ENCODE results near the gene CAPN7. TPM values are rescaled to one million over a fixed set of nuclear protein-coding genes. Genes with fewer than 3 reads are reported as not detected.

Gene CAPN7
- total RNA-seq, 1 donor from 2014 or later, result 16.1 TPM

GRCh38 chr3:15211937-15212336, 5.9 kb downstream of the CAPN7 start:
- no peak overlapping the region for H3K4me3 ChIP-seq (ENCODE audit: low read depth, low read length)
- DNase-seq (ENCODE audit: low read depth), result no peak
- TF ChIP-seq CTCF (conservative IDR thresholded peaks at IDR 0.05; ENCODE audit: low read depth, low read length), result no peak

GRCh38 chr3:15214758-15215157, 8.7 kb downstream of the CAPN7 start:
- no peak for DNase-seq (ENCODE audit: low read depth)
- no peak for TF ChIP-seq CTCF (conservative IDR thresholded peaks at IDR 0.05; ENCODE audit: low read depth, low read length)
- no peak overlapping the region for H3K4me3 ChIP-seq (ENCODE audit: low read depth, low read length)

GRCh38 chr3:15215996-15216395, 9.9 kb downstream of the CAPN7 start:
- no peak overlapping the region for H3K4me3 ChIP-seq (ENCODE audit: low read depth, low read length)
- no peak for TF ChIP-seq CTCF (conservative IDR thresholded peaks at IDR 0.05; ENCODE audit: low read depth, low read length)
- DNase-seq (ENCODE audit: low read depth), result no peak

GRCh38 chr3:15216501-15216900, 10.5 kb downstream of the CAPN7 start:
- H3K4me3 ChIP-seq (ENCODE audit: low read depth, low read length), result no peak overlapping the region
- DNase-seq (ENCODE audit: low read depth), result no peak
- TF ChIP-seq CTCF (conservative IDR thresholded peaks at IDR 0.05; ENCODE audit: low read depth, low read length), result no peak

GRCh38 chr3:15217011-15217671, 11.1 kb downstream of the CAPN7 start:
- no peak for DNase-seq (ENCODE audit: low read depth)
- no peak overlapping the region for H3K4me3 ChIP-seq (ENCODE audit: low read depth, low read length)
- no peak for TF ChIP-seq CTCF (conservative IDR thresholded peaks at IDR 0.05; ENCODE audit: low read depth, low read length)

GRCh38 chr3:15217841-15218267, 11.8 kb downstream of the CAPN7 start:
- DNase-seq (ENCODE audit: low read depth), result no peak
- H3K4me3 ChIP-seq (ENCODE audit: low read depth, low read length), result no peak overlapping the region
- no peak for TF ChIP-seq CTCF (conservative IDR thresholded peaks at IDR 0.05; ENCODE audit: low read depth, low read length)

GRCh38 chr3:15218689-15219088, 12.6 kb downstream of the CAPN7 start:
- no peak overlapping the region for H3K4me3 ChIP-seq (ENCODE audit: low read depth, low read length)
- no peak for TF ChIP-seq CTCF (conservative IDR thresholded peaks at IDR 0.05; ENCODE audit: low read depth, low read length)
- no peak for DNase-seq (ENCODE audit: low read depth)
